Measurements from ENCODE around the gene NAA80. TPM values are rescaled to one million over a fixed set of nuclear protein-coding genes. Genes with fewer than 3 reads are reported as not detected.
A peak's percentile ranks its signal among the peaks of the same experiment; 100 is the strongest.

NAA80 gene
- total and polyA plus RNA-seq, 2 of the 13 experiments (the other 11 are each of a cell fraction or from before 2014, with no cell fraction given), result 3.4 to 8.7 TPM

DNA sequence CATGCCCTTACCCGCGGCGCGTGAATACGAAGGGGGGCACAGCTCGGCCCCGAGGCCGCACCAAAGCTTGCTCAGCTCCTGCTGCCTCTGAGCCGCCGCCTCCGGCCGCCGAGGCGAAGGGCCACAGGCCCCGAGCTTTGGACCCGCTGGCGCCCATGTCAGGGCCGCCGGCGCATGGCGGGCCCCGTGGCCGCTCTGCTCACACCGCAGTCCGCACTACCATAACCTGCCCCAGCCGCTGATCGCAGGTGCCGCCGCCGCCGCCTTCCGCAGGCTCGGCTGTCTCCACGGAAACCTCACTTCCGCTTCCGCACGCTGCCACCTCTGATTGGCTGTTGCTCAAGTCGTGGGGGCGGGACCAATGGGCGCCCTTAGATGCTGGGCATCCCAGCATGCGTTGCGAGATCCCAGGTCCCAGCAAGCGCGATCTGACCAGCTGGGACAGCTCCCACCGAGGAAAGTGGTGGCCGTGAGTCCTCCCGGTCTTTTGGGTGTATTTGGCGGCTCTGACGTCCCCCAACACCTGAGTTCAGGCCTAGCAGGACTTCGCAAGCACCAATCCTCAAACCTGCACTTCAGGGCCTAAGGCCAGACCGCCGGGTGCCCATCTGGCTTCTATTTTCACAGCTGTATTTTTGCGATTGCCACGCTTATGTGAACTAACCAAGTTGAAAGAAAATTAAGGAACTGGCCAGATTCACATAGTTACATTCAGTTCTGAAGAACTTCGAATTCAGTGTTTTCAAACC lies 28.9 kb upstream of the NAA80 start, which contains the start of gene TUSC2 (continued):
- TF ChIP-seq, protein P1, sequence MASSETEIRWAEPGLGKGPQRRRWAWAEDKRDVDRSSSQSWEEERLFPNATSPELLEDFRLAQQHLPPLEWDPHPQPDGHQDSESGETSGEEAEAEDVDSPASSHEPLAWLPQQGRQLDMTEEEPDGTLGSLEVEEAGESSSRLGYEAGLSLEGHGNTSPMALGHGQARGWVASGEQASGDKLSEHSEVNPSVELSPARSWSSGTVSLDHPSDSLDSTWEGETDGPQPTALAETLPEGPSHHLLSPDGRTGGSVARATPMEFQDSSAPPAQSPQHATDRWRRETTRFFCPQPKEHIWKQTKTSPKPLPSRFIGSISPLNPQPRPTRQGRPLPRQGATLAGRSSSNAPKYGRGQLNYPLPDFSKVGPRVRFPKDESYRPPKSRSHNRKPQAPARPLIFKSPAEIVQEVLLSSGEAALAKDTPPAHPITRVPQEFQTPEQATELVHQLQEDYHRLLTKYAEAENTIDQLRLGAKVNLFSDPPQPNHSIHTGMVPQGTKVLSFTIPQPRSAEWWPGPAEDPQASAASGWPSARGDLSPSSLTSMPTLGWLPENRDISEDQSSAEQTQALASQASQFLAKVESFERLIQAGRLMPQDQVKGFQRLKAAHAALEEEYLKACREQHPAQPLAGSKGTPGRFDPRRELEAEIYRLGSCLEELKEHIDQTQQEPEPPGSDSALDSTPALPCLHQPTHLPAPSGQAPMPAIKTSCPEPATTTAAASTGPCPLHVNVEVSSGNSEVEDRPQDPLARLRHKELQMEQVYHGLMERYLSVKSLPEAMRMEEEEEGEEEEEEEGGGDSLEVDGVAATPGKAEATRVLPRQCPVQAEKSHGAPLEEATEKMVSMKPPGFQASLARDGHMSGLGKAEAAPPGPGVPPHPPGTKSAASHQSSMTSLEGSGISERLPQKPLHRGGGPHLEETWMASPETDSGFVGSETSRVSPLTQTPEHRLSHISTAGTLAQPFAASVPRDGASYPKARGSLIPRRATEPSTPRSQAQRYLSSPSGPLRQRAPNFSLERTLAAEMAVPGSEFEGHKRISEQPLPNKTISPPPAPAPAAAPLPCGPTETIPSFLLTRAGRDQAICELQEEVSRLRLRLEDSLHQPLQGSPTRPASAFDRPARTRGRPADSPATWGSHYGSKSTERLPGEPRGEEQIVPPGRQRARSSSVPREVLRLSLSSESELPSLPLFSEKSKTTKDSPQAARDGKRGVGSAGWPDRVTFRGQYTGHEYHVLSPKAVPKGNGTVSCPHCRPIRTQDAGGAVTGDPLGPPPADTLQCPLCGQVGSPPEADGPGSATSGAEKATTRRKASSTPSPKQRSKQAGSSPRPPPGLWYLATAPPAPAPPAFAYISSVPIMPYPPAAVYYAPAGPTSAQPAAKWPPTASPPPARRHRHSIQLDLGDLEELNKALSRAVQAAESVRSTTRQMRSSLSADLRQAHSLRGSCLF (CRISPR knock-in tag; IDR thresholded peaks at IDR 0.05; ENCODE audit: borderline replicate concordance), result no peak
- TF ChIP-seq MIER3 (CRISPR knock-in tag; IDR thresholded peaks at IDR 0.05; ENCODE audit: borderline replicate concordance) (no peak; the same call in 1 of the 2 replicates), ZNF101 (CRISPR knock-in tag; IDR thresholded peaks at IDR 0.05; ENCODE audit: borderline replicate concordance, low read depth) (no peak), ZNF629 (CRISPR knock-in tag; conservative IDR thresholded peaks at IDR 0.05) (no peak), ZNF430 (CRISPR knock-in tag; IDR thresholded peaks at IDR 0.05) (no peak), REL (CRISPR knock-in tag; conservative IDR thresholded peaks at IDR 0.05) (no peak), NONO (IDR thresholded peaks at IDR 0.05) (no peak), NONO (CRISPR knock-in tag; conservative IDR thresholded peaks at IDR 0.05) (no peak), ZNF543 (CRISPR knock-in tag; IDR thresholded peaks at IDR 0.05) (no peak), ZNF570 (CRISPR knock-in tag; IDR thresholded peaks at IDR 0.05; ENCODE audit: borderline replicate concordance) (no peak), ZBTB21 (CRISPR knock-in tag; IDR thresholded peaks at IDR 0.05) (no peak), ZNF33B (CRISPR knock-in tag; IDR thresholded peaks at IDR 0.05) (no peak; the same call in 1 of the 2 replicates), KMT2B (CRISPR knock-in tag; IDR thresholded peaks at IDR 0.05) (peak; percentile 83), ZNF891 (CRISPR knock-in tag; IDR thresholded peaks at IDR 0.05) (0 out of 2 replicates have a peak, but pooled peaks have one; percentile 56), PHF20 (CRISPR knock-in tag; IDR thresholded peaks at IDR 0.05) (peak; percentile 92), FOXA1 (IDR thresholded peaks at IDR 0.05) (no peak), FOXA1 (CRISPR knock-in tag; IDR thresholded peaks at IDR 0.05) (peak; percentile 14; the same call in 1 of the 2 replicates)
- TF ChIP-seq, protein P2, sequence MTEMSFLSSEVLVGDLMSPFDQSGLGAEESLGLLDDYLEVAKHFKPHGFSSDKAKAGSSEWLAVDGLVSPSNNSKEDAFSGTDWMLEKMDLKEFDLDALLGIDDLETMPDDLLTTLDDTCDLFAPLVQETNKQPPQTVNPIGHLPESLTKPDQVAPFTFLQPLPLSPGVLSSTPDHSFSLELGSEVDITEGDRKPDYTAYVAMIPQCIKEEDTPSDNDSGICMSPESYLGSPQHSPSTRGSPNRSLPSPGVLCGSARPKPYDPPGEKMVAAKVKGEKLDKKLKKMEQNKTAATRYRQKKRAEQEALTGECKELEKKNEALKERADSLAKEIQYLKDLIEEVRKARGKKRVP (CRISPR knock-in tag; IDR thresholded peaks at IDR 0.05), result 0 out of 4 replicates have a peak, but pooled peaks of 1 of the 2 experiments have one; percentile 11
- TF ChIP-seq, protein P3, sequence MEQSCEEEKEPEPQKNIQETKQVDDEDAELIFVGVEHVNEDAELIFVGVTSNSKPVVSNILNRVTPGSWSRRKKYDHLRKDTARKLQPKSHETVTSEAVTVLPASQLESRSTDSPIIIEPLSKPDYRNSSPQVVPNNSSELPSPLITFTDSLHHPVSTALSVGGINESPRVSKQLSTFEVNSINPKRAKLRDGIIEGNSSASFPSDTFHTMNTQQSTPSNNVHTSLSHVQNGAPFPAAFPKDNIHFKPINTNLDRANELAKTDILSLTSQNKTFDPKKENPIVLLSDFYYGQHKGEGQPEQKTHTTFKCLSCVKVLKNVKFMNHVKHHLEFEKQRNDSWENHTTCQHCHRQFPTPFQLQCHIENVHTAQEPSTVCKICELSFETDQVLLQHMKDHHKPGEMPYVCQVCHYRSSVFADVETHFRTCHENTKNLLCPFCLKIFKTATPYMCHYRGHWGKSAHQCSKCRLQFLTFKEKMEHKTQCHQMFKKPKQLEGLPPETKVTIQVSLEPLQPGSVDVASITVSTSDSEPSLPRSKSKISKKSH (CRISPR knock-in tag; IDR thresholded peaks at IDR 0.05; ENCODE audit: borderline replicate concordance), result peak; percentile 71; the same call in 1 of the 2 replicates
- TF ChIP-seq, protein P4, sequence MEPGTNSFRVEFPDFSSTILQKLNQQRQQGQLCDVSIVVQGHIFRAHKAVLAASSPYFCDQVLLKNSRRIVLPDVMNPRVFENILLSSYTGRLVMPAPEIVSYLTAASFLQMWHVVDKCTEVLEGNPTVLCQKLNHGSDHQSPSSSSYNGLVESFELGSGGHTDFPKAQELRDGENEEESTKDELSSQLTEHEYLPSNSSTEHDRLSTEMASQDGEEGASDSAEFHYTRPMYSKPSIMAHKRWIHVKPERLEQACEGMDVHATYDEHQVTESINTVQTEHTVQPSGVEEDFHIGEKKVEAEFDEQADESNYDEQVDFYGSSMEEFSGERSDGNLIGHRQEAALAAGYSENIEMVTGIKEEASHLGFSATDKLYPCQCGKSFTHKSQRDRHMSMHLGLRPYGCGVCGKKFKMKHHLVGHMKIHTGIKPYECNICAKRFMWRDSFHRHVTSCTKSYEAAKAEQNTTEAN (CRISPR knock-in tag; conservative IDR thresholded peaks at IDR 0.05), result no peak
